Lower leg skin (tissue), 4 donors: ENCODE measurements around the gene SERPINB13. TPM values are rescaled to one million over a fixed set of nuclear protein-coding genes. Genes with fewer than 3 reads are reported as not detected.

Source experiments
- DNase-seq, 2 donors: peaks; one replicate each; pipeline ENCODE4 v3.0.0-alpha.2; 2019; ENCODE audit warnings: low spot score in 2 of 2
- H3K4me3 ChIP-seq: fragments of 200-600 bp; sonication (generic); 2 replicates; pipeline ENCODE4 v1.5.1; 2017; ENCODE audit warnings: mild to moderate bottlenecking, low read depth; ENCODE audit not compliant: poor library complexity, severe bottlenecking
- POLR2A ChIP-seq, 2 donors: fragments of 450-650 bp; IDR thresholded peaks; one replicate each; pipeline ENCODE4 v1.6.1; 2016 to 2017; ENCODE audit warnings: antibody characterized with exemption in 2 of 2, mild to moderate bottlenecking in 1 of 2, moderate library complexity in 1 of 2
- WGBS, 2 donors: methylation state at CpG; one replicate each; pipeline ENCODE4 v1.1.5; 2018; 5-methylcytosine and 5-hydroxymethylcytosine counted together
- intact Hi-C: fragments of 100-400 bp; cut with DNase I; formaldehyde crosslinking; loops from one replicate; pipeline ENCODE4 v1.15.0; 2023; ENCODE audit warnings: low total_unique reads
- total RNA-seq, 4 donors: library from RNA; depleted of rRNA; stranded (reverse); fragments of >200 nt; gene quantifications; one replicate each; pipeline ENCODE4 v1.1.0, GENCODE V29; 2016
- TF ChIP-seq, protein P1 (sequence below), 3 donors: fragments of 450-650 bp; IDR thresholded peaks; one replicate each; pipeline ENCODE4 v1.5.1; 2016; ENCODE audit warnings: antibody characterized with exemption in 3 of 3, mild to moderate bottlenecking in 3 of 3, moderate library complexity in 2 of 3

SERPINB13 gene
- 10 to 100 TPM; 15.2 to 34.2 (median 16.9) TPM for total RNA-seq

GRCh38 chr18:63586966-63587365 lies at the start of gene SERPINB13:
Gene SERPINB13 (plus strand): TSS chr18:63587343. CDS start chr18:63588668, 1,325 bp downstream.
- intact Hi-C loops, result no loop called here
- 51 to 67% methylated on average over 4 of the region's 4 CpGs for WGBS, 2 donors
- DNase-seq, result no peak
- H3K4me3 ChIP-seq, result no peak within 1 kb of the TSS
- TF ChIP-seq, protein P1, sequence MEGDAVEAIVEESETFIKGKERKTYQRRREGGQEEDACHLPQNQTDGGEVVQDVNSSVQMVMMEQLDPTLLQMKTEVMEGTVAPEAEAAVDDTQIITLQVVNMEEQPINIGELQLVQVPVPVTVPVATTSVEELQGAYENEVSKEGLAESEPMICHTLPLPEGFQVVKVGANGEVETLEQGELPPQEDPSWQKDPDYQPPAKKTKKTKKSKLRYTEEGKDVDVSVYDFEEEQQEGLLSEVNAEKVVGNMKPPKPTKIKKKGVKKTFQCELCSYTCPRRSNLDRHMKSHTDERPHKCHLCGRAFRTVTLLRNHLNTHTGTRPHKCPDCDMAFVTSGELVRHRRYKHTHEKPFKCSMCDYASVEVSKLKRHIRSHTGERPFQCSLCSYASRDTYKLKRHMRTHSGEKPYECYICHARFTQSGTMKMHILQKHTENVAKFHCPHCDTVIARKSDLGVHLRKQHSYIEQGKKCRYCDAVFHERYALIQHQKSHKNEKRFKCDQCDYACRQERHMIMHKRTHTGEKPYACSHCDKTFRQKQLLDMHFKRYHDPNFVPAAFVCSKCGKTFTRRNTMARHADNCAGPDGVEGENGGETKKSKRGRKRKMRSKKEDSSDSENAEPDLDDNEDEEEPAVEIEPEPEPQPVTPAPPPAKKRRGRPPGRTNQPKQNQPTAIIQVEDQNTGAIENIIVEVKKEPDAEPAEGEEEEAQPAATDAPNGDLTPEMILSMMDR (IDR thresholded peaks at IDR 0.05), result no peak
- no peak for TF ChIP-seq POLR2A (IDR thresholded peaks at IDR 0.05)

GRCh38 chr18:63539904-63540510 lies 47.1 kb upstream of the SERPINB13 start:
- intact Hi-C loops, result no loop called here
- no peak for TF ChIP-seq POLR2A (IDR thresholded peaks at IDR 0.05)
- TF ChIP-seq, protein P1 (IDR thresholded peaks at IDR 0.05), result no peak
- DNase-seq, result no peak
- H3K4me3 ChIP-seq, result no peak overlapping the region
- 27 to 34% methylated on average over 3 of the region's 3 CpGs for WGBS, 2 donors

GRCh38 chr18:63542069-63542468 lies 45.1 kb upstream of the SERPINB13 start, which contains the start of gene SERPINB12:
Gene SERPINB12 (plus strand): TSS chr18:63542369. CDS start chr18:63556160, 13,791 bp downstream.
- intact Hi-C loops, result no loop called here
- DNase-seq, result no peak
- no peak for TF ChIP-seq POLR2A (IDR thresholded peaks at IDR 0.05)
- TF ChIP-seq, protein P1 (IDR thresholded peaks at IDR 0.05), result no peak
- WGBS, 2 donors, result 69 to 76% methylated on average over 1 of the region's 1 CpG
- H3K4me3 ChIP-seq, result no peak within 1 kb of the TSS

DNA sequence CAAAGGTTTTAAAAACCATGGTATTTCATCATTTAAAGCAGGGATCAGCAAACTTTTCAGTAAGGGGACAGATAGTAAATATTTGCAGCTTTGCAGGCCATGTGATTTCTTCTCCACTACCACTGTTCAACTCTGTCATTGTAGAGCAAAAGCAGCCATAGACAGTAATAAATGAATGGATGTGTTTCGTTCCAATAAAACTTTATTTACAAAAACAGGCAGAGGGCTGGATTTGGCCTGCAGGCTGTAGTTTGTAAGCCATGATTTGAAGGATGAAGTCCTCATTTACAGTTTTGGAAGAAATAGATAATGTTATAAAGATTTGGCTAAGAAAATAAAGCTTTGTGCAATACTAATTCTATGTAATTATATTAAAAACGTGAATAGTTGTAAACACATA lies 43.1 kb upstream of the SERPINB13 start:
- no peak for DNase-seq
- WGBS, 2 donors, result 82 to 89% methylated on average over 2 of the region's 2 CpGs
- intact Hi-C loops, result no loop called here
- H3K4me3 ChIP-seq, result no peak overlapping the region
- TF ChIP-seq, protein P1 (IDR thresholded peaks at IDR 0.05), result no peak
- no peak for TF ChIP-seq POLR2A (IDR thresholded peaks at IDR 0.05)

DNA sequence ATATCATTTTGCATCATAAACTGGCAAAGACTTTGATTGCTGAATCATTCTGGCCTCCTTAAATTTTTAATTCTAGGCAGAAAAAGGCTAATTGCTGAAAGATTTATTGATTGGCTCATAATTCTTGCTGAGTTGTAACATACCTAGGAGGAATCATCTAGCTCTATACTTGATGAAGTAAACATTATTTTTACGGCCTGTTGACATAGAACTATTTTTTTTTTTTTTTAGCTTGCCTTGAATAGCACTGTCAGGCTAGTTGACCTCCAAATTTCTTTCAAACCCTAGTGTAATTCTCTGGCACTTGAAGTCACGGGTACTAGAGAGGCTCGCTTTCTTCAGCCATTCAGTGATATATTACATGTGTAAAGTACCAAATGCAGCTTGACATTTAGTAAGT lies 42.1 kb upstream of the SERPINB13 start:
- no peak for DNase-seq
- no peak overlapping the region for H3K4me3 ChIP-seq
- 39 to 54% methylated on average over 3 of the region's 3 CpGs for WGBS, 2 donors
- intact Hi-C loops, result no loop called here
- TF ChIP-seq, protein P1 (IDR thresholded peaks at IDR 0.05), result no peak
- no peak for TF ChIP-seq POLR2A (IDR thresholded peaks at IDR 0.05)

GRCh38 chr18:63550068-63550467 lies 37.1 kb upstream of the SERPINB13 start:
- no peak overlapping the region for H3K4me3 ChIP-seq
- DNase-seq, result no peak
- no peak for TF ChIP-seq POLR2A (IDR thresholded peaks at IDR 0.05)
- TF ChIP-seq, protein P1 (IDR thresholded peaks at IDR 0.05), result no peak
- 39 to 57% methylated on average over 1 of the region's 1 CpG for WGBS, 2 donors
- intact Hi-C loops, result no loop called here
